Measurements from ENCODE around the gene UBE2R2. TPM values are rescaled to one million over a fixed set of nuclear protein-coding genes. Genes with fewer than 3 reads are reported as not detected.
"Not testable (repeated sequence)": the region's sequence is repeated elsewhere in the genome, so short reads cannot be mapped to it uniquely, and the experiment has no call there.

The UBE2R2 gene
- polyA plus RNA-seq, 1 donor: 48.9 TPM

- DNase-seq: no peak
- no peaks in the 10 kb centered on the region for H3K9me3 ChIP-seq (ENCODE audit: control insufficient read depth, low read depth, low read length)
- no peaks in the 10 kb centered on the region for H3K4me1 ChIP-seq (ENCODE audit: control insufficient read depth, insufficient read depth, low read length)
- H3K4me3 ChIP-seq (ENCODE audit: low read length): no peak overlapping the region
- H3K36me3 ChIP-seq (ENCODE audit: control insufficient read depth, insufficient read depth, low read length): peaks cover 39% of the 10 kb centered on the region
- no peak overlapping the region for H3K27ac ChIP-seq (ENCODE audit: low read length)
- no peaks in the 10 kb centered on the region for H3K27me3 ChIP-seq (ENCODE audit: control insufficient read depth, insufficient read depth, low read length)
- 90% methylated on average over 2 of the region's 2 CpGs for WGBS (ENCODE audit: insufficient coverage, low lambda C conversion rate)
These were observed 135.1 kb downstream of the UBE2R2 start for GRCh38 chr9:33952066-33952465.

- Histone ChIP-seq H3K4me3 (ENCODE audit: low read length) (no peak overlapping the region), H3K27me3 (ENCODE audit: control insufficient read depth, insufficient read depth, low read length) (no peaks in the 10 kb centered on the region), H3K4me1 (ENCODE audit: control insufficient read depth, insufficient read depth, low read length) (no peaks in the 10 kb centered on the region), H3K9me3 (ENCODE audit: control insufficient read depth, low read depth, low read length) (no peaks in the 10 kb centered on the region), H3K27ac (ENCODE audit: low read length) (no peak overlapping the region), H3K36me3 (ENCODE audit: control insufficient read depth, insufficient read depth, low read length) (peaks cover 46% of the 10 kb centered on the region)
- DNase-seq: no peak
- WGBS (ENCODE audit: insufficient coverage, low lambda C conversion rate): no CpG with 5 or more reads among the region's 4 CpGs
These were observed 139.6 kb downstream of the UBE2R2 start for GRCh38 chr9:33956544-33956943.

GRCh38 chr9:33959725-33960124, 142.8 kb downstream of the UBE2R2 start:
- no peaks in the 10 kb centered on the region for H3K27me3 ChIP-seq (ENCODE audit: control insufficient read depth, insufficient read depth, low read length)
- no peaks in the 10 kb centered on the region for H3K4me1 ChIP-seq (ENCODE audit: control insufficient read depth, insufficient read depth, low read length)
- no peak for DNase-seq
- H3K36me3 ChIP-seq (ENCODE audit: control insufficient read depth, insufficient read depth, low read length): peaks cover 33% of the 10 kb centered on the region
- H3K27ac ChIP-seq (ENCODE audit: low read length): no peak overlapping the region
- no peaks in the 10 kb centered on the region for H3K9me3 ChIP-seq (ENCODE audit: control insufficient read depth, low read depth, low read length)
- no peak overlapping the region for H3K4me3 ChIP-seq (ENCODE audit: low read length)
- no CpG with 5 or more reads among the region's 2 CpGs for WGBS (ENCODE audit: insufficient coverage, low lambda C conversion rate)

GRCh38 chr9:33962468-33962867, 145.5 kb downstream of the UBE2R2 start:
- not testable (repeated sequence) for H3K27ac ChIP-seq (ENCODE audit: low read length); H3K27me3 ChIP-seq (ENCODE audit: control insufficient read depth, insufficient read depth, low read length); H3K4me3 ChIP-seq (ENCODE audit: low read length); DNase-seq; H3K4me1 ChIP-seq (ENCODE audit: control insufficient read depth, insufficient read depth, low read length); H3K9me3 ChIP-seq (ENCODE audit: control insufficient read depth, low read depth, low read length)
- H3K36me3 ChIP-seq (ENCODE audit: control insufficient read depth, insufficient read depth, low read length): peaks cover 25% of the 10 kb centered on the region
- no CpG with 5 or more reads among the region's 7 CpGs for WGBS (ENCODE audit: insufficient coverage, low lambda C conversion rate)

- no peak overlapping the region for H3K4me3 ChIP-seq (ENCODE audit: low read length)
- H3K9me3 ChIP-seq (ENCODE audit: control insufficient read depth, low read depth, low read length): no peaks in the 10 kb centered on the region
- no peak overlapping the region for H3K27ac ChIP-seq (ENCODE audit: low read length)
- H3K36me3 ChIP-seq (ENCODE audit: control insufficient read depth, insufficient read depth, low read length): peaks cover 15% of the 10 kb centered on the region
- no peak for DNase-seq
- WGBS (ENCODE audit: insufficient coverage, low lambda C conversion rate): no CpG with 5 or more reads among the region's 2 CpGs
- no peaks in the 10 kb centered on the region for H3K4me1 ChIP-seq (ENCODE audit: control insufficient read depth, insufficient read depth, low read length)
- H3K27me3 ChIP-seq (ENCODE audit: control insufficient read depth, insufficient read depth, low read length): no peaks in the 10 kb centered on the region
These were observed 147.3 kb downstream of the UBE2R2 start for GRCh38 chr9:33964086-33964768.

Other genes starting within 250 kb of the UBE2R2 start
- gene PRSS3, start 21.6 kb upstream of the UBE2R2 start, polyA plus RNA-seq: 97.9 TPM
- 26.1 TPM for gene UBAP2, start 231.7 kb downstream of the UBE2R2 start, polyA plus RNA-seq

Data from large intestine (tissue), 3 donors.